Keratinocyte (primary cell): Measurements from ENCODE around the gene INTS3. TPM values are rescaled to one million over a fixed set of nuclear protein-coding genes. Genes with fewer than 3 reads are reported as not detected.

Experiments used
- DNase-seq: peaks from one replicate; pipeline ENCODE4 v3.0.0-alpha.2; 2011; ENCODE audit warnings: low read depth, missing footprints, low spot score
- FAIRE-seq: peaks from 2 replicates; lab custom pipeline; 2011; peaks lifted over from hg19 to GRCh38; lab: Jason Lieb, UNC
- H2AFZ ChIP-seq: 2 replicates; pipeline ENCODE4 v1.6.0; 2012; ENCODE audit warnings: low read length, control low read depth, inconsistent platforms; ENCODE audit not compliant: control insufficient read depth
- H3K27ac ChIP-seq: 2 replicates; pipeline ENCODE4 v1.5.1; 2011; ENCODE audit warnings: low read length; ENCODE audit not compliant: control insufficient read depth, insufficient read depth
- H3K27me3 ChIP-seq: 3 replicates; pipeline ENCODE4 v1.6.0; 2011; ENCODE audit warnings: low read length; ENCODE audit not compliant: control insufficient read depth, insufficient read depth; ENCODE audit errors: extremely low read depth
- H3K36me3 ChIP-seq, 2 experiments: 2 replicates in 1 of 2; 3 replicates in 1 of 2; pipeline ENCODE4 v1.5.1; 2011; ENCODE audit warnings: low read length in 2 of 2, mild to moderate bottlenecking in 1 of 2; ENCODE audit not compliant: control insufficient read depth in 2 of 2, insufficient read depth in 2 of 2; ENCODE audit errors: extremely low read depth in 1 of 2
- H3K4me1 ChIP-seq: 3 replicates; pipeline ENCODE4 v1.5.1; 2011; ENCODE audit warnings: low read length; ENCODE audit not compliant: control insufficient read depth, insufficient read depth; ENCODE audit errors: extremely low read depth
- H3K4me2 ChIP-seq: 3 replicates; pipeline ENCODE4 v1.6.0; 2011; ENCODE audit warnings: low read depth, low read length; ENCODE audit not compliant: control insufficient read depth, insufficient read depth; ENCODE audit errors: extremely low read depth
- H3K4me3 ChIP-seq, 3 experiments: fragments of 200-600 bp in 1 of 3; sonication (generic) in 1 of 3; 2 replicates in 2 of 3; 3 replicates in 1 of 3; pipeline ENCODE4 v1.5.1; 2011 to 2016; ENCODE audit warnings: low read length in 3 of 3, mild to moderate bottlenecking in 3 of 3, control low read depth in 2 of 3, inconsistent platforms in 1 of 3, low read depth in 1 of 3, mixed read lengths in 1 of 3, mixed run types in 1 of 3, moderate library complexity in 1 of 3; ENCODE audit not compliant: control insufficient read depth in 2 of 3, insufficient read depth in 2 of 3; ENCODE audit errors: extremely low read depth in 1 of 3
- H3K79me2 ChIP-seq: 2 replicates; pipeline ENCODE4 v1.6.0; 2012; ENCODE audit warnings: low read length; ENCODE audit not compliant: control insufficient read depth, insufficient read depth
- H3K9ac ChIP-seq: 3 replicates; pipeline ENCODE4 v1.6.0; 2011; ENCODE audit warnings: low read length; ENCODE audit not compliant: control insufficient read depth, insufficient read depth; ENCODE audit errors: extremely low read depth
- H3K9me1 ChIP-seq: 3 replicates; pipeline ENCODE4 v1.6.0; 2011; ENCODE audit warnings: low read length; ENCODE audit not compliant: control insufficient read depth, insufficient read depth; ENCODE audit errors: extremely low read depth
- H3K9me3 ChIP-seq: 2 replicates; pipeline ENCODE4 v1.5.1; 2012; ENCODE audit warnings: low read depth, low read length; ENCODE audit not compliant: control insufficient read depth
- H4K20me1 ChIP-seq: 3 replicates; pipeline ENCODE4 v1.6.0; 2011; ENCODE audit warnings: low read length; ENCODE audit not compliant: control insufficient read depth, insufficient read depth; ENCODE audit errors: extremely low read depth
- EZH2 ChIP-seq: IDR thresholded peaks from one replicate; pipeline ENCODE4 v1.6.1; 2012; ENCODE audit warnings: inconsistent platforms, mild to moderate bottlenecking, low read length, moderate library complexity
- dilution Hi-C: fragments of 300-500 bp; cut with MboI; formaldehyde crosslinking; loops from one replicate; pipeline ENCODE4 v1.7.0; 2020; ENCODE audit warnings: low sequenced_read_pairs; ENCODE audit not compliant: extremely low pct_ligation_motif_present
- polyA plus RNA-seq, 5 experiments: library from polyadenylated mRNA; depleted of rRNA in 3 of 5; stranded (reverse) in 3 of 5; stranded (forward) in 1 of 5; unstranded in 1 of 5; fragments of >200 nt; gene quantifications; 1 replicate in 1 of 5; 2 replicates in 3 of 5; 3 replicates in 1 of 5; pipeline versions ENCODE4 v1.2.1 to v1.2.3, GENCODE V29; 2011 to 2012; ENCODE audit warnings: missing spikeins in 2 of 5, low read depth in 1 of 5, low replicate concordance in 1 of 5
- TF ChIP-seq, protein P1 (sequence below), 3 experiments: IDR thresholded peaks in 1 of 3; conservative IDR thresholded peaks in 1 of 3; optimal IDR thresholded peaks in 1 of 3; 2 replicates in 2 of 3; 3 replicates in 1 of 3; pipeline versions ENCODE3 to v1.5.1; 2011; ENCODE audit warnings: low read length in 3 of 3, mild to moderate bottlenecking in 3 of 3, moderate library complexity in 2 of 3, control low read depth in 1 of 3, inconsistent platforms in 1 of 3; ENCODE audit not compliant: insufficient read depth in 2 of 3; ENCODE audit errors: extremely low read depth in 1 of 3

Gene INTS3
- polyA plus RNA-seq, 1 donor (not counting 4 experiments of a cell fraction or from before 2014, with no cell fraction given): 24.6 TPM

DNA sequence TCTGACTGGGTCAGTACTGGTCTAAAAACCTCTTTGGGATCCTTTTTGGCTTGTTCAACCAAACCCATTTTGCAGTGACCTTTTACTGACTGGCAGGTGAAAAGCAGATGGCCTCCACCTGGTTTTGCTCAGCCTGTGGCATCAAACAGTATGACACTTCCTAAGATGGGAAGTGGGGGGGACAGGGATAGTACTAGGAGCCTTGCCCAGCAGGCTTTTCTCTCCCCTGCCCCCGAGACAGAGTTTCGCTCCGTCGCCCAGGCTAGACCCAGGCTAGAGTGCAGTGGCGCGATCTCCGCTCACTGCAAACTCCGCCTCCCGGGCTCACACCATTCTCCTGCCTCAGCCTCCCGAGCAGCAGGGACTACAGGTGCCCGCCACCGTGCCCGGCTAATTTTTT lies 18.3 kb downstream of the INTS3 start:
- Histone ChIP-seq H2AFZ (no peak overlapping the region), H3K36me3 (peaks cover 35 to 53% of the 10 kb centered on the region in 2 experiments), H4K20me1 (no peaks in the 10 kb centered on the region), H3K4me2 (no peak overlapping the region), H3K4me3 (no peak overlapping the region), H3K4me1 (peaks cover 3% of the 10 kb centered on the region), H3K9ac (no peak overlapping the region), H3K9me1 (no peaks in the 10 kb centered on the region), H3K9me3 (no peaks in the 10 kb centered on the region), H3K79me2 (no peaks in the 10 kb centered on the region), H3K27me3 (no peaks in the 10 kb centered on the region), H3K27ac (no peak overlapping the region)
- DNase-seq (no peak), FAIRE-seq (no peak)
- dilution Hi-C loops: loop anchor here (10.0 kb wide), 1 partner anchor 61 kb away; no protein-coding TSS in a partner anchor
- TF ChIP-seq, protein P1, sequence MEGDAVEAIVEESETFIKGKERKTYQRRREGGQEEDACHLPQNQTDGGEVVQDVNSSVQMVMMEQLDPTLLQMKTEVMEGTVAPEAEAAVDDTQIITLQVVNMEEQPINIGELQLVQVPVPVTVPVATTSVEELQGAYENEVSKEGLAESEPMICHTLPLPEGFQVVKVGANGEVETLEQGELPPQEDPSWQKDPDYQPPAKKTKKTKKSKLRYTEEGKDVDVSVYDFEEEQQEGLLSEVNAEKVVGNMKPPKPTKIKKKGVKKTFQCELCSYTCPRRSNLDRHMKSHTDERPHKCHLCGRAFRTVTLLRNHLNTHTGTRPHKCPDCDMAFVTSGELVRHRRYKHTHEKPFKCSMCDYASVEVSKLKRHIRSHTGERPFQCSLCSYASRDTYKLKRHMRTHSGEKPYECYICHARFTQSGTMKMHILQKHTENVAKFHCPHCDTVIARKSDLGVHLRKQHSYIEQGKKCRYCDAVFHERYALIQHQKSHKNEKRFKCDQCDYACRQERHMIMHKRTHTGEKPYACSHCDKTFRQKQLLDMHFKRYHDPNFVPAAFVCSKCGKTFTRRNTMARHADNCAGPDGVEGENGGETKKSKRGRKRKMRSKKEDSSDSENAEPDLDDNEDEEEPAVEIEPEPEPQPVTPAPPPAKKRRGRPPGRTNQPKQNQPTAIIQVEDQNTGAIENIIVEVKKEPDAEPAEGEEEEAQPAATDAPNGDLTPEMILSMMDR (optimal IDR thresholded peaks at IDR 0.05 in 1 of 3, IDR thresholded peaks at IDR 0.05 in 1 of 3, conservative IDR thresholded peaks at IDR 0.05 in 1 of 3; ENCODE audit: extremely low read depth in 1 of 3, insufficient read depth in 2 of 3, low read length in 3 of 3): no peak
- TF ChIP-seq EZH2: no peak

- Histone ChIP-seq H3K27me3 (no peaks in the 10 kb centered on the region), H3K4me1 (no peaks in the 10 kb centered on the region), H3K9me1 (no peaks in the 10 kb centered on the region), H3K4me2 (no peak overlapping the region), H4K20me1 (no peaks in the 10 kb centered on the region), H3K27ac (no peak overlapping the region), H3K36me3 (peaks cover 40 to 49% of the 10 kb centered on the region in 2 experiments), H3K4me3 (no peak overlapping the region), H3K9ac (no peak overlapping the region), H2AFZ (no peak overlapping the region), H3K9me3 (no peaks in the 10 kb centered on the region), H3K79me2 (no peaks in the 10 kb centered on the region)
- TF ChIP-seq, protein P1 (optimal IDR thresholded peaks at IDR 0.05 in 1 of 3, IDR thresholded peaks at IDR 0.05 in 1 of 3, conservative IDR thresholded peaks at IDR 0.05 in 1 of 3; ENCODE audit: extremely low read depth in 1 of 3, insufficient read depth in 2 of 3, low read length in 3 of 3): no peak
- no peak for TF ChIP-seq EZH2
- FAIRE-seq (no peak), DNase-seq (no peak)
- dilution Hi-C loops: loop anchor here (10.0 kb wide), 1 partner anchor 64 kb away; no protein-coding TSS in a partner anchor
These were observed 21.1 kb downstream of the INTS3 start for GRCh38 chr1:153748903-153749302.
